ENCODE data around the gene CYP2C18. TPM values are rescaled to one million over a fixed set of nuclear protein-coding genes. Genes with fewer than 3 reads are reported as not detected.

CYP2C18 gene
- total RNA-seq, 1 donor, result not detected

DNA sequence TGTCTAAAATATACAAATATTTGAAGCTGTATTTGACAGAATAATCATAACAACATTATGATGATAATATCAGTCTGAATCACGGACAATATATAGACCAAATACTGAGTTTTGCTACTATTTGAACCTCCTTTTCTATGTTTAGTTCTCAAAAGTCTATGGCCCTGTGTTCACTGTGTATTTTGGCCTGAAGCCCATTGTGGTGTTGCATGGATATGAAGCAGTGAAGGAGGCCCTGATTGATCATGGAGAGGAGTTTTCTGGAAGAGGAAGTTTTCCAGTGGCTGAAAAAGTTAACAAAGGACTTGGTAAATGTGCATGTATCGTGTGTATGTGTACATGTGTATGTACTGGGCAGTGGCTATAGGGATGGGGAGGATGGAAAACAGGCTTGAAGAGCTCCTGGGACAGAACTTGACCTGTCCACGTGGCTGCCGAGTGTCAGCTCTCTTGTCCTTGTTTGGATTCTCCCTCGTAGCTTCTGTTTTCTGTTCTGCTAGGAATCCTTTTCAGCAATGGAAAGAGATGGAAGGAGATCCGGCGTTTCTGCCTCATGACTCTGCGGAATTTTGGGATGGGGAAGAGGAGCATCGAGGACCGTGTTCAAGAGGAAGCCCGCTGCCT is 4.2 kb downstream of the CYP2C18 start:
- DNase-seq (ENCODE audit: low read depth), result no peak
- TF ChIP-seq, protein P1, sequence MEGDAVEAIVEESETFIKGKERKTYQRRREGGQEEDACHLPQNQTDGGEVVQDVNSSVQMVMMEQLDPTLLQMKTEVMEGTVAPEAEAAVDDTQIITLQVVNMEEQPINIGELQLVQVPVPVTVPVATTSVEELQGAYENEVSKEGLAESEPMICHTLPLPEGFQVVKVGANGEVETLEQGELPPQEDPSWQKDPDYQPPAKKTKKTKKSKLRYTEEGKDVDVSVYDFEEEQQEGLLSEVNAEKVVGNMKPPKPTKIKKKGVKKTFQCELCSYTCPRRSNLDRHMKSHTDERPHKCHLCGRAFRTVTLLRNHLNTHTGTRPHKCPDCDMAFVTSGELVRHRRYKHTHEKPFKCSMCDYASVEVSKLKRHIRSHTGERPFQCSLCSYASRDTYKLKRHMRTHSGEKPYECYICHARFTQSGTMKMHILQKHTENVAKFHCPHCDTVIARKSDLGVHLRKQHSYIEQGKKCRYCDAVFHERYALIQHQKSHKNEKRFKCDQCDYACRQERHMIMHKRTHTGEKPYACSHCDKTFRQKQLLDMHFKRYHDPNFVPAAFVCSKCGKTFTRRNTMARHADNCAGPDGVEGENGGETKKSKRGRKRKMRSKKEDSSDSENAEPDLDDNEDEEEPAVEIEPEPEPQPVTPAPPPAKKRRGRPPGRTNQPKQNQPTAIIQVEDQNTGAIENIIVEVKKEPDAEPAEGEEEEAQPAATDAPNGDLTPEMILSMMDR (IDR thresholded peaks at IDR 0.05; ENCODE audit: insufficient read depth, low read length), result no peak
- H3K4me3 ChIP-seq (ENCODE audit: low read depth, low read length), result no peak overlapping the region

GRCh38 chr10:94706089-94706488 is 22.6 kb downstream of the CYP2C18 start:
- TF ChIP-seq, protein P1 (IDR thresholded peaks at IDR 0.05; ENCODE audit: insufficient read depth, low read length), result no peak
- no peak overlapping the region for H3K4me3 ChIP-seq (ENCODE audit: low read depth, low read length)
- no peak for DNase-seq (ENCODE audit: low read depth)

DNA sequence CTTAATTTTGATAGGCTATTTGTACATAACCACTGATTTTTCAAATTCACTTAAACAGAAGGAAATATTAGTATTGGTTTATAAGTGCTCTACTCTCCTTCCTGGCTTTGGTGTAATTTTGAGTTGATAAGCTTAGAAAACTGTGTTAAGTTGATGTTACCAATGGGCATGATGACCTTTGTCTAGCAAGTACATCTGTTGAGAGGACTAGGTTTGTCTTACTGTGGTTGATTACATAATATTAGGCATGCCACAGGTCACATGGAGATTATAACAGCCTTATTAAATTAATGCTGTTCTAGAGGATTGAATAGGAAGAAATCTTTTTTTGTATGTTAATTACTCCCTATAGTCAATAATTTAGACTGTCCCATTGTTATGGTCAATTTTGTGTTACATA is 27.0 kb downstream of the CYP2C18 start:
- DNase-seq (ENCODE audit: low read depth), result no peak

GRCh38 chr10:94725871-94726270 is 42.3 kb downstream of the CYP2C18 start:
- DNase-seq (ENCODE audit: low read depth), result peak; percentile 0
- TF ChIP-seq, protein P1 (IDR thresholded peaks at IDR 0.05; ENCODE audit: insufficient read depth, low read length), result no peak
- no peak overlapping the region for H3K4me3 ChIP-seq (ENCODE audit: low read depth, low read length)

More for the DNA sequence above, 27.0 kb downstream of the CYP2C18 start:
- TF ChIP-seq, protein P1 (IDR thresholded peaks at IDR 0.05; ENCODE audit: insufficient read depth, low read length), result no peak
- no peak overlapping the region for H3K4me3 ChIP-seq (ENCODE audit: low read depth, low read length)

DNA sequence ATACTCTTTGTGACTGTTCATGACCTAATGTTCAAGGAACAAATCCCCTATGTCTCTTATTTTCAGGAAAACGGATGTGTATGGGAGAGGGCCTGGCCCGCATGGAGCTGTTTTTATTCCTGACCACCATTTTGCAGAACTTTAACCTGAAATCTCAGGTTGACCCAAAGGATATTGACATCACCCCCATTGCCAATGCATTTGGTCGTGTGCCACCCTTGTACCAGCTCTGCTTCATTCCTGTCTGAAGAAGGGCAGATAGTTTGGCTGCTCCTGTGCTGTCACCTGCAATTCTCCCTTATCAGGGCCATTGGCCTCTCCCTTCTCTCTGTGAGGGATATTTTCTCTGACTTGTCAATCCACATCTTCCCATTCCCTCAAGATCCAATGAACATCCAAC is 51.7 kb downstream of the CYP2C18 start:
- no peak overlapping the region for H3K4me3 ChIP-seq (ENCODE audit: low read depth, low read length)
- no peak for DNase-seq (ENCODE audit: low read depth)
- TF ChIP-seq, protein P1 (IDR thresholded peaks at IDR 0.05; ENCODE audit: insufficient read depth, low read length), result no peak

- TF ChIP-seq, protein P1 (IDR thresholded peaks at IDR 0.05; ENCODE audit: insufficient read depth, low read length), result no peak
- no peak overlapping the region for H3K4me3 ChIP-seq (ENCODE audit: low read depth, low read length)
- DNase-seq (ENCODE audit: low read depth), result no peak
Observed at GRCh38 chr10:94738588-94738987, 55.1 kb downstream of the CYP2C18 start.

DNA sequence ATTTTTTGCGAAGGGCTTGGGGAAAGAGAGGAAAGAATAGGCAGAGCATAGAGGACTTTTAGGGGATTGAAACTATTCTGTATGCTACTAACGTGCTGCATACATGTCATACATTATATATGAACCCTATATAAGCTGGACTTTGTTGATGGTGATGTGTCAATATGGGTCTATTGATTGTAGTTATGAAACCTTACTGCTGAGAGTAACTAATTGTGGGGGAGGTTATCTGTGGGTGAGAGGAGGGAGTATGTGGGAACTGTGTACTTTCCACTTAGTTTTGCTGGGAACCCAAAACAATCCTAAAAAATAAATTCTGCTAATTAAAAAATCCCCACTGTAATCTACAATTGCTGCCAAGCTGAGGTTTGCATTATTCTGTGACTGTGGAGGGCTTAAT is 63.6 kb downstream of the CYP2C18 start:
- H3K4me3 ChIP-seq (ENCODE audit: low read depth, low read length), result no peak overlapping the region
- TF ChIP-seq, protein P1 (IDR thresholded peaks at IDR 0.05; ENCODE audit: insufficient read depth, low read length), result no peak
- DNase-seq (ENCODE audit: low read depth), result no peak
